Mammary epithelial cell (primary cell): ENCODE measurements around the gene KLRC4.

Source experiments
- EZH2 ChIP-seq: IDR thresholded peaks from 2 replicates; pipeline ENCODE4 v1.6.1; 2012; ENCODE audit warnings: low read length, inconsistent platforms, borderline replicate concordance
- TF ChIP-seq, protein P1 (sequence below), 2 donors: IDR thresholded peaks in 1 of 2; conservative IDR thresholded peaks in 1 of 2; 2 replicates each; pipeline ENCODE4 v1.5.1; 2011 to 2012; ENCODE audit warnings: inconsistent platforms in 2 of 2, low read length in 2 of 2, mild to moderate bottlenecking in 2 of 2, control low read depth in 1 of 2, low read depth in 1 of 2; ENCODE audit not compliant: insufficient read depth in 1 of 2; ENCODE audit errors: extremely low read depth in 1 of 2

DNA sequence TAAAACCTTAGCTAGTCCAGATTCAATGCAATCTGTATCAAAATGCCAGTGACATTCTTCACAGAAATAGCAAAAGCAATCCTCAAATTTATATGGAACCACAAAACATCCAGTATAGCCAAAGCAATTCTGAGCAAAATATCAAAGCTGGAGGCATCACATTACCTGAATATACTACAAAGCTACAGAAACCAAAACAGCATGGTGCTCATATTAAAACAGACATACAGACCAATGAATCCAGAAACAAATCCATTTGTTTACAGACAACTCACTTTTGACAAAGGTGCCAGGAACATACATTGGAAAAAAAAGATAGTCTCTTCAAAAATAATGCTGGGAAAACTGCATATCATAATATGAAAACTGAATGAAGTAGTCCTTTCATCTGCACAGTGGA is 4.8 kb downstream of the KLRC4 start:
- TF ChIP-seq, protein P1, sequence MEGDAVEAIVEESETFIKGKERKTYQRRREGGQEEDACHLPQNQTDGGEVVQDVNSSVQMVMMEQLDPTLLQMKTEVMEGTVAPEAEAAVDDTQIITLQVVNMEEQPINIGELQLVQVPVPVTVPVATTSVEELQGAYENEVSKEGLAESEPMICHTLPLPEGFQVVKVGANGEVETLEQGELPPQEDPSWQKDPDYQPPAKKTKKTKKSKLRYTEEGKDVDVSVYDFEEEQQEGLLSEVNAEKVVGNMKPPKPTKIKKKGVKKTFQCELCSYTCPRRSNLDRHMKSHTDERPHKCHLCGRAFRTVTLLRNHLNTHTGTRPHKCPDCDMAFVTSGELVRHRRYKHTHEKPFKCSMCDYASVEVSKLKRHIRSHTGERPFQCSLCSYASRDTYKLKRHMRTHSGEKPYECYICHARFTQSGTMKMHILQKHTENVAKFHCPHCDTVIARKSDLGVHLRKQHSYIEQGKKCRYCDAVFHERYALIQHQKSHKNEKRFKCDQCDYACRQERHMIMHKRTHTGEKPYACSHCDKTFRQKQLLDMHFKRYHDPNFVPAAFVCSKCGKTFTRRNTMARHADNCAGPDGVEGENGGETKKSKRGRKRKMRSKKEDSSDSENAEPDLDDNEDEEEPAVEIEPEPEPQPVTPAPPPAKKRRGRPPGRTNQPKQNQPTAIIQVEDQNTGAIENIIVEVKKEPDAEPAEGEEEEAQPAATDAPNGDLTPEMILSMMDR (conservative IDR thresholded peaks at IDR 0.05 in 1 of 2, IDR thresholded peaks at IDR 0.05 in 1 of 2; ENCODE audit: extremely low read depth in 1 of 2, insufficient read depth in 1 of 2, low read depth in 1 of 2, low read length in 2 of 2), result no peak
- no peak for TF ChIP-seq EZH2
